Esophagus squamous epithelium (tissue), 5 donors: ENCODE results near the gene FOXP1. TPM values are rescaled to one million over a fixed set of nuclear protein-coding genes. Genes with fewer than 3 reads are reported as not detected.
A peak's percentile ranks its signal among the peaks of the same experiment; 100 is the strongest.

Experiments used
- DNase-seq: peaks from one replicate; lab custom pipeline; 2025; lab: John Stamatoyannopoulos, UW
- H3K27ac ChIP-seq, 4 donors: fragments of 200-600 bp; sonication (generic); one replicate each; pipeline ENCODE4 v1.5.1; 2016 to 2019; ENCODE audit warnings: mild to moderate bottlenecking in 1 of 4
- H3K27me3 ChIP-seq, 4 donors: fragments of 200-600 bp; sonication (generic); 1 replicate in 3 of 4; 2 replicates in 1 of 4; pipeline versions ENCODE4 v1.5.1 to v1.6.0; 2017 to 2021; ENCODE audit warnings: antibody characterized with exemption in 1 of 4
- H3K36me3 ChIP-seq, 3 donors: fragments of 200-600 bp; sonication (generic); one replicate each; pipeline ENCODE4 v1.5.1; 2016 to 2019
- H3K4me1 ChIP-seq, 3 donors: fragments of 200-600 bp; sonication (generic); one replicate each; pipeline ENCODE4 v1.5.1; 2017 to 2019
- H3K4me3 ChIP-seq, 4 donors: fragments of 200-600 bp; sonication (generic); 1 replicate in 3 of 4; 2 replicates in 1 of 4; pipeline ENCODE4 v1.5.1; 2016 to 2019; ENCODE audit warnings: mild to moderate bottlenecking in 2 of 4, moderate library complexity in 1 of 4
- H3K9me3 ChIP-seq, 3 donors: fragments of 200-600 bp; sonication (generic); one replicate each; pipeline ENCODE4 v1.5.1; 2016 to 2019
- CTCF ChIP-seq, 6 experiments: fragments of 450-650 bp in 4 of 6; fragments of 200-600 bp in 2 of 6; sonication (generic) in 2 of 6; IDR thresholded peaks; one replicate each; pipeline ENCODE4 v1.5.1; 2016 to 2019; ENCODE audit warnings: antibody characterized with exemption in 6 of 6, mild to moderate bottlenecking in 4 of 6, moderate library complexity in 4 of 6
- POLR2A ChIP-seq, 4 donors: fragments of 450-650 bp; IDR thresholded peaks; one replicate each; pipeline ENCODE4 v1.6.1; 2017; ENCODE audit warnings: antibody characterized with exemption in 4 of 4, mild to moderate bottlenecking in 4 of 4, moderate library complexity in 3 of 4
- WGBS, 2 donors: methylation state at CpG; one replicate each; pipeline ENCODE4 v1.1.5; 2018; 5-methylcytosine and 5-hydroxymethylcytosine counted together
- intact Hi-C: fragments of 100-400 bp; cut with DNase I; formaldehyde crosslinking; loops from one replicate; pipeline ENCODE4 v1.15.0; 2022
- total RNA-seq, 4 donors: library from RNA; depleted of rRNA; stranded (reverse); fragments of >200 nt; gene quantifications; one replicate each; pipeline ENCODE4 v1.1.0, GENCODE V29; 2016
- donor health status: DM: yes; HTN: yes; CAD: no.

Gene FOXP1
- total RNA-seq, 4 donors from 2014 or later, result 49.1 to 124 (median 61.1) TPM

- WGBS, 2 donors, result 84 to 88% methylated on average over 8 of the region's 8 CpGs
- Histone ChIP-seq H3K4me1 (peaks cover 5 to 56% (median 20%) of the 10 kb centered on the region in 3 donors), H3K36me3 (peaks cover 0 to 22% (median 0%) of the 10 kb centered on the region in 3 donors), H3K4me3 (no peak overlapping the region), H3K27me3 (no peaks in the 10 kb centered on the region), H3K27ac (peak overlapping the region in 3 of 4 donors; percentile 5 to 60 (median 58)), H3K9me3 (no peaks in the 10 kb centered on the region)
- TF ChIP-seq CTCF (IDR thresholded peaks at IDR 0.05) (no peak), POLR2A (IDR thresholded peaks at IDR 0.05) (no peak)
- DNase-seq, result no peak
- intact Hi-C loops, result no loop called here
Observed at GRCh38 chr3:71110385-71111222, 472.9 kb downstream of the FOXP1 start.

- Histone ChIP-seq H3K36me3 (peaks cover 0 to 22% (median 0%) of the 10 kb centered on the region in 3 donors), H3K4me1 (peaks cover 5 to 58% (median 24%) of the 10 kb centered on the region in 3 donors), H3K9me3 (no peaks in the 10 kb centered on the region), H3K4me3 (no peak overlapping the region), H3K27me3 (no peaks in the 10 kb centered on the region), H3K27ac (peak overlapping the region in 3 of 4 donors; percentile 53 to 60 (median 58))
- TF ChIP-seq POLR2A (IDR thresholded peaks at IDR 0.05), result no peak
- no peak for TF ChIP-seq CTCF (IDR thresholded peaks at IDR 0.05)
- intact Hi-C loops, result no loop called here
- no peak for DNase-seq
- 43 to 67% methylated on average over 3 of the region's 3 CpGs for WGBS, 2 donors
Observed at GRCh38 chr3:71109977-71110285, 473.6 kb downstream of the FOXP1 start.

- no peak for DNase-seq
- Histone ChIP-seq H3K36me3 (peaks cover 0 to 22% (median 0%) of the 10 kb centered on the region in 3 donors), H3K27ac (peak overlapping the region; percentile 15 to 60 (median 56)), H3K4me3 (no peak overlapping the region), H3K27me3 (no peaks in the 10 kb centered on the region), H3K4me1 (peaks cover 5 to 64% (median 25%) of the 10 kb centered on the region in 3 donors), H3K9me3 (no peaks in the 10 kb centered on the region)
- intact Hi-C loops, result no loop called here
- WGBS, 2 donors, result 30 to 39% methylated on average over 8 of the region's 8 CpGs
- TF ChIP-seq CTCF (IDR thresholded peaks at IDR 0.05), result no peak
- TF ChIP-seq POLR2A (IDR thresholded peaks at IDR 0.05), result no peak
Observed at GRCh38 chr3:71109241-71109976, 474.1 kb downstream of the FOXP1 start.

GRCh38 chr3:71107926-71108325, 475.6 kb downstream of the FOXP1 start:
- peaks cover 8 to 73% (median 32%) of the 10 kb centered on the region in 3 donors for H3K4me1 ChIP-seq
- peak overlapping the region in 3 of 4 donors; percentile 45 to 58 (median 53) for H3K27ac ChIP-seq
- intact Hi-C loops, result no loop called here

More at GRCh38 chr3:71107926-71108325, 475.6 kb downstream of the FOXP1 start:
- 25 to 29% methylated on average over 3 of the region's 3 CpGs for WGBS, 2 donors
- Histone ChIP-seq H3K9me3 (no peaks in the 10 kb centered on the region), H3K4me3 (no peak overlapping the region), H3K27me3 (no peaks in the 10 kb centered on the region), H3K36me3 (peaks cover 0 to 22% (median 4%) of the 10 kb centered on the region in 3 donors)
- TF ChIP-seq CTCF (IDR thresholded peaks at IDR 0.05), result no peak
- TF ChIP-seq POLR2A (IDR thresholded peaks at IDR 0.05), result no peak
- no peak for DNase-seq
